ENCODE results near the gene RNF181. TPM values are rescaled to one million over a fixed set of nuclear protein-coding genes. Genes with fewer than 3 reads are reported as not detected.

The RNF181 gene
- total and polyA plus RNA-seq, 2 of the 13 experiments (the other 11 are each of a cell fraction or from before 2014, with no cell fraction given), result 224 to 578 TPM

GRCh38 chr2:85595301-85596025 lies at the start of gene RNF181 (continued):
- TF ChIP-seq ZIK1 (CRISPR knock-in tag; IDR thresholded peaks at IDR 0.05; ENCODE audit: borderline replicate concordance, low read depth) (no peak), ZNF891 (CRISPR knock-in tag; IDR thresholded peaks at IDR 0.05) (peak; percentile 92), GRHL1 (CRISPR knock-in tag; conservative IDR thresholded peaks at IDR 0.05) (no peak), NFE2L1 (CRISPR knock-in tag; IDR thresholded peaks at IDR 0.05; ENCODE audit: borderline replicate concordance) (no peak), PAX8 (CRISPR knock-in tag; IDR thresholded peaks at IDR 0.05; ENCODE audit: borderline replicate concordance) (peak; percentile 80; the same call in 1 of the 2 replicates), GABPB1 (CRISPR knock-in tag; IDR thresholded peaks at IDR 0.05) (peak; percentile 86), ZBTB20 (CRISPR knock-in tag; IDR thresholded peaks at IDR 0.05; ENCODE audit: borderline replicate concordance, low read depth) (peak; percentile 64), YEATS4 (CRISPR knock-in tag; IDR thresholded peaks at IDR 0.05; ENCODE audit: borderline replicate concordance) (peak; percentile 93), THAP11 (CRISPR knock-in tag; IDR thresholded peaks at IDR 0.05) (peak; percentile 81), DNMT3B (CRISPR knock-in tag; conservative IDR thresholded peaks at IDR 0.05) (no peak), ZNF253 (CRISPR knock-in tag; IDR thresholded peaks at IDR 0.05; ENCODE audit: borderline replicate concordance) (no peak), ZC3H4 (CRISPR knock-in tag; IDR thresholded peaks at IDR 0.05; ENCODE audit: borderline replicate concordance) (no peak; the same call in 1 of the 2 replicates), HIC2 (CRISPR knock-in tag; IDR thresholded peaks at IDR 0.05; ENCODE audit: low read depth) (no peak), IRF2 (CRISPR knock-in tag; IDR thresholded peaks at IDR 0.05) (peak; percentile 48), SOX6 (IDR thresholded peaks at IDR 0.05) (no peak), SOX6 (CRISPR knock-in tag; IDR thresholded peaks at IDR 0.05) (0 out of 2 replicates have a peak, but pooled peaks have one; percentile 49), FOXA3 (CRISPR knock-in tag; IDR thresholded peaks at IDR 0.05) (peak; percentile 63), ZNF574 (CRISPR knock-in tag; IDR thresholded peaks at IDR 0.05) (peak; percentile 74), HNRNPL (IDR thresholded peaks at IDR 0.05; ENCODE audit: low read depth, low read length) (0 out of 2 replicates have a peak, but pooled peaks have one; percentile 9), FOXA1 (IDR thresholded peaks at IDR 0.05) (no peak), FOXA1 (CRISPR knock-in tag; IDR thresholded peaks at IDR 0.05) (peak; percentile 53)
- TF ChIP-seq, protein P1, sequence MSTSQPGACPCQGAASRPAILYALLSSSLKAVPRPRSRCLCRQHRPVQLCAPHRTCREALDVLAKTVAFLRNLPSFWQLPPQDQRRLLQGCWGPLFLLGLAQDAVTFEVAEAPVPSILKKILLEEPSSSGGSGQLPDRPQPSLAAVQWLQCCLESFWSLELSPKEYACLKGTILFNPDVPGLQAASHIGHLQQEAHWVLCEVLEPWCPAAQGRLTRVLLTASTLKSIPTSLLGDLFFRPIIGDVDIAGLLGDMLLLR (CRISPR knock-in tag; IDR thresholded peaks at IDR 0.05), result peak; percentile 66; the same call in 1 of the 2 replicates
- TF ChIP-seq, protein P2, sequence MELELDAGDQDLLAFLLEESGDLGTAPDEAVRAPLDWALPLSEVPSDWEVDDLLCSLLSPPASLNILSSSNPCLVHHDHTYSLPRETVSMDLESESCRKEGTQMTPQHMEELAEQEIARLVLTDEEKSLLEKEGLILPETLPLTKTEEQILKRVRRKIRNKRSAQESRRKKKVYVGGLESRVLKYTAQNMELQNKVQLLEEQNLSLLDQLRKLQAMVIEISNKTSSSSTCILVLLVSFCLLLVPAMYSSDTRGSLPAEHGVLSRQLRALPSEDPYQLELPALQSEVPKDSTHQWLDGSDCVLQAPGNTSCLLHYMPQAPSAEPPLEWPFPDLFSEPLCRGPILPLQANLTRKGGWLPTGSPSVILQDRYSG (CRISPR knock-in tag; IDR thresholded peaks at IDR 0.05), result no peak
